Renal cortex interstitium (tissue), 11 donors: ENCODE measurements around the gene EIF4H. TPM values are rescaled to one million over a fixed set of nuclear protein-coding genes. Genes with fewer than 3 reads are reported as not detected.

Experiments used
- DNase-seq, 11 donors: peaks; one replicate each; pipeline ENCODE4 v3.0.0-alpha.2; 2013; ENCODE audit warnings: low read depth in 9 of 11, low spot score in 4 of 11; ENCODE audit errors: extremely low read depth in 1 of 11
- polyA plus RNA-seq, 3 donors: library from polyadenylated mRNA; unstranded; fragments of 120-200 nt; gene quantifications; one replicate each; pipeline ENCODE4 v1.2.1, GENCODE V29; 2013; ENCODE audit not compliant: insufficient read length in 3 of 3

EIF4H gene
- polyA plus RNA-seq, 3 donors = 290 to 334 (median 299) TPM

DNA sequence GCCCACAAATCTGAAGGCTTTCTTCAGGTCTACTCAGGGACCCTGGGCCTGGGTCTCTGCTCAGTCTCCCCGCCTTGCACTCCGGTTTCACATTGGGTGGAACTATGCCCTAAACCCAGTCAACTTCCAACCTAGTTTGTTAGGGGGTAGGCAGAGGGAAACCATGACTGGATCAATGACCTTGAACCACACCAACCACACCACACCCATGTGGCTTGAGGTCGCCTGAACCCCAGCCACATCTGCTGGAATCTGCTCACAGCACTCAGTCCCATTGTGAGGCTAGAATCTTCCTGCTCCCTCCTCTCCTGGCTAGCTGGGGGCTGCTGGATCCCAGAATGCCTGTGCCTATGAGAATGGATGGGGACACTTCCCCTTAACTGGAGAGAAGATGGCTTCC is 62.1 kb downstream of the EIF4H start:
- DNase-seq = no peak

DNA sequence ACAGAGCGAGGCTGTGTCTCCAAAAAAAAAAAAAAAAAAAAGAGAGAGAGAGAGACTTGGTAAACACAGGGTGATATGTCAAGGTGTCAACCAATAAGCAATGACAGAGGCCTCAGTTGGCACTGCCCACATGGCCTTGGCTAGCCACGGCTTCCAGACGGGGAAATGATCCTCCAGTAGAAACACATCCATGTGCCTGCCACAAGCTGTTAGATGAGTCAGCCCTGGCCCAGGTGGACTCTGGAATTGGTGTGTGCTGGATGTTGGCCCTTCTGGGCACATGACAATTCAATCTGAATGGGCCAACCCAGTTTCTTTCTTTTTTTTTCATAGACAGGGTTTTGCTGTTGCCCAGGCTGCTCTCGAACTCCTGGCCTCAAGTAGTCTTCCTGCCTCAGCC is 66.3 kb downstream of the EIF4H start:
- no peak for DNase-seq

DNA sequence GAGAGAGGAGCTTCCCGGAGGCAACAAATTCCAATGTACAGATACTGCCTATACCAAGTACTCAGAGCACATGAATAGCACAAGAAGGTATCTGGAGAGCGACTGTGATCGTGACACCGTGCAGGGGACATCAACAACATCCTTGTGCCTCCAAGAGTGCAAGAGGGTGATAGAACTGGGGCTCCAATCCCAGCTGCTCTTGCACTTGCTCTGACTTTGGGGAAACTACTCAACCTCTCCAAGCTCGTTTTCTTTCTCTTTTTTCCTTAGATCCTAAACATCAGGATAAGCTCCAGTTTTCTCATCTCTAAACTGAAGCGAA is 67.9 kb downstream of the EIF4H start:
- DNase-seq = no peak

DNA sequence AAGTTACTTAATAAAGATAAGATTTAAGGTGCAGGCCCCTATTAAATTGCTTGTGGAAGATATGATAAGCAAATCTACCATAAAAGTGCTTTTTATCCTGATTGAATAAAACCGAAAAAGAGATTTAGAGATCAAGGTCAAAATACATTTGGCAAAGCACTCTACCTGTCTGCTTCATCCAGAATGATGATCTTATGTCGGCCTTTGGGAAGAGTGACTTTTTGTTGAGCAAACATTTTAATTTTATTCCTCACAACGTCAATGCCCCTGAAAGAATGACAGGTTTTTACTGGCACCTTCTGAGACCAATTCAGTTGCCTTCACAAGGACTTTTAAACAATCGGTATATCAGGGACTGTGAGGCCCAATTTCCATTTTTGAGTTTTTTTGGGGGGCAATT is 72.3 kb downstream of the EIF4H start:
- DNase-seq = no peak

Other genes starting within 250 kb of the EIF4H start
- gene ELN, start 146.2 kb upstream of the EIF4H start, polyA plus RNA-seq = 10 to 100 TPM; 42.8 to 95.7 (median 72.8) TPM
- 10 to 100 TPM; 18.3 to 26.6 (median 25.1) TPM for gene LIMK1, start 90.6 kb upstream of the EIF4H start, polyA plus RNA-seq
- gene LAT2, start 35.6 kb downstream of the EIF4H start, polyA plus RNA-seq = 1 to 10 TPM; 2.6 to 3.5 (median 3.2) TPM
- 10 to 100 TPM; 40.8 to 50.2 (median 42.4) TPM for gene RFC2, start 80.0 kb downstream of the EIF4H start, polyA plus RNA-seq
- 10 to 100 TPM; 19.6 to 32.6 (median 28.7) TPM for gene CLIP2, start 115.1 kb downstream of the EIF4H start, polyA plus RNA-seq